HAP-1 (cell line): ENCODE measurements around the gene ST6GALNAC3.

Source experiments
- DNase-seq, 2 experiments: peaks; one replicate each; pipeline ENCODE4 v3.0.0-alpha.2; 2016 to 2020; ENCODE audit warnings: low spot score in 2 of 2
- H3K27me3 ChIP-seq: fragments of 250-450 bp; sonication (Bioruptor Pico); 2 replicates; pipeline ENCODE4 v1.5.1; 2020; ENCODE audit warnings: low read depth, mild to moderate bottlenecking, moderate library complexity
- H3K36me3 ChIP-seq: fragments of 250-450 bp; sonication (Bioruptor Pico); replicated peaks from 2 replicates; pipeline ENCODE4 v1.5.1; 2020; ENCODE audit warnings: mild to moderate bottlenecking
- H3K4me1 ChIP-seq: fragments of 250-450 bp; sonication (Bioruptor Pico); 2 replicates; pipeline ENCODE4 v1.5.1; 2020; ENCODE audit warnings: mild to moderate bottlenecking
- H3K4me3 ChIP-seq: fragments of 250-450 bp; sonication (Bioruptor Pico); 2 replicates; pipeline ENCODE4 v1.5.1; 2020; ENCODE audit warnings: mild to moderate bottlenecking, moderate library complexity
- H3K9me3 ChIP-seq: fragments of 250-450 bp; sonication (Bioruptor Pico); 2 replicates; pipeline ENCODE4 v1.5.1; 2020; ENCODE audit warnings: mild to moderate bottlenecking, moderate library complexity
- in situ Hi-C: fragments of 300-500 bp; cut with MboI; formaldehyde crosslinking; loops from 3 replicates; pipeline ENCODE4 v1.14.3; 2020; ENCODE audit warnings: low sequenced_read_pairs, inconsistent platforms, mixed read lengths

ST6GALNAC3 gene

DNA sequence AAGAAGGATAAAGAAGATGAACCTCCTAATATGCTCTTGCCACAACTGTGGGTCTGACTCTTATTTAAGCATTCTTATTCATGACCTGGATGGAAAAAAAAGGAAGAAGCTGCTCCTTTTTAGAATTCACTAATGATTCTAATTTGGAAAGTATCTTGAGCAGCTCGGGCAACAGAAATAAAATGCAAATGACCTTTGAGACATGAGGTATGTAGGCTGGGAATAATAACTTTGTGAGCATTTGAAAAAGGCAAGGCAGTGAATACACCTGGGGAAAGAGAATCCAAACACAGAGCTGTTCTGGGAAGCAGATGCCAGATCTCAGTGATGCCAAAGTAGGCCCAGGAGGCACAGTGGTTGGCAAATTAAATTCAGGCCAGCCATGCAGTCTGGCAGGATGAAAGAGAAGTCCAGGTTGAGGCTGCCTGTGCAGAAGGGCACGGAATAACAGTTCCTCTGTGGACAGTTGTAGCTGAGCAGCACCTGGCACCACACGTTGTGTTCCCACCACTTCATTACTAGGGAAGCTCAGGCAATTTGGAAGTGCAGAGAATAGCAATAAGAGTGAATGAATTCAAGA is 471.9 kb downstream of the ST6GALNAC3 start:
- DNase-seq, result no peak
- no peak overlapping the region for H3K4me3 ChIP-seq
- H3K36me3 ChIP-seq, result no peaks in the 10 kb centered on the region
- no peaks in the 10 kb centered on the region for H3K4me1 ChIP-seq
- H3K27me3 ChIP-seq, result no peaks in the 10 kb centered on the region
- H3K9me3 ChIP-seq, result no peaks in the 10 kb centered on the region
- in situ Hi-C loops, result no loop called here

DNA sequence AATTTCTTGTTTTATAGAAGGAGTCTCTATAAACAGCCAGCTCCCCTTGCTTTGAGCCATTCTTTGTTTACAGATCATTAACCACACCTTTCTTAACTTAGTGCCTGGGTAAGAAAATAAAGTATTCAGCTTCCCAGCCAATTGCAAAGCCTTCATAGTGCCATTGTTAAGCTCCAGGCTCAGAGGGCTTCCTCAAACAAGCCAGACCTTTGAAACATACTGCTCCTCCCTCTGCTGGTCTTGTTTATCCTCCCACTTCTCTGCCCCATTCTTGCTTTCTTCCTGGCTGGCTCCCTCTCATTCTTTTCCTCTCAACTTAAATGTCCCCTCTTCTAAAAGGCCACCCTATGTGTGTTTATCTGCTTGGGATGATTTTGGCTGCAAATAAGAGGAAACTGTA is 473.4 kb downstream of the ST6GALNAC3 start:
- H3K36me3 ChIP-seq, result no peaks in the 10 kb centered on the region
- no peaks in the 10 kb centered on the region for H3K4me1 ChIP-seq
- H3K9me3 ChIP-seq, result no peaks in the 10 kb centered on the region
- in situ Hi-C loops, result no loop called here
- H3K4me3 ChIP-seq, result no peak overlapping the region
- H3K27me3 ChIP-seq, result no peaks in the 10 kb centered on the region
- DNase-seq, result no peak

DNA sequence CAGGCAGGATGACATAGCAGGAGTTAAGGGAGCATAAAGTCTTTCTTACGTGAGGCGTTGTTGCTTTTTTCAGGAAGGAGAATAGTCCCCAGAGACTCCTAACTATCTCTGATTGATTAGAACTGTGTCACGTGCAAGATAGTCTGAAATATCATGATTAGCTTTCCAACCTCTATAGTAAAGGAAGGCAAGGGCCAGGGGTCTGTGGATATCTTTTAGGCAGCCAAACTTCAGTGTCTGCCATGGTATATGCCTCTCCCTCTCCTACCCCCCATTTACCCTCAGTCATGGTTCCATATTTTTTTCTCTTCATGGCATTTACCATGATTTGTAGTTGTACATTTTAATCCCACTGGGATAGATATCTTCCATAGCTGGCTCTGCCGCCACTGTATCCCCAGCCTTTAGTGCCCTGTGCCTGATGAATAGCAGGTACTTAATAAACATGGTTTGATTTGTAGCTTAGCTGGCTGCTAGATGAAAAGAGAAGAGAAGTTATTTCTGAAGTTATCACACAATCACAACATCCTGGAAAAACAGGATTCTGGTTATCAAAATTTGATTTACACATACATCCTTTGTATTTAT is 474.1 kb downstream of the ST6GALNAC3 start:
- DNase-seq, result no peak
- no peaks in the 10 kb centered on the region for H3K36me3 ChIP-seq
- no peaks in the 10 kb centered on the region for H3K27me3 ChIP-seq
- no peak overlapping the region for H3K4me3 ChIP-seq
- in situ Hi-C loops, result no loop called here
- no peaks in the 10 kb centered on the region for H3K4me1 ChIP-seq
- H3K9me3 ChIP-seq, result no peaks in the 10 kb centered on the region

DNA sequence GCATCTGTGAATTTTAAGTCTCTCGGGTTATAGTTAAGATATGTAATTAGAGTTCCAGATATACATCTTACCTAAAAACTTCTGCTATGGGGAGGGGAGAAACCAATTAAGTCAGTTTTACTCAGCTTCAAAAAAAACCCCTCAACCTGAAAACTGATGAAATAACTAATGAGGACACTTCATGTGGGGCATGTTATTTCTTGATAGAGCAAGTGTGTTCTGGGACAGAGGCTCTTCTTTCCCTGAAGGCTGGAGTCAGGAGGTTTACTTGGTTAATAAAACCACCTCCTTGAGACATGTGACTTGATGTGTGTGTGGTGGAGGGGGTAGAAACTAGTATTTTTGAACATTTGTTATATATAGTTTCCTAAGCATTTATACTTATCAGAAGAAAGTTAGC is 479.7 kb downstream of the ST6GALNAC3 start:
- in situ Hi-C loops, result no loop called here
- H3K4me3 ChIP-seq, result no peak overlapping the region
- no peaks in the 10 kb centered on the region for H3K9me3 ChIP-seq
- H3K27me3 ChIP-seq, result no peaks in the 10 kb centered on the region
- DNase-seq, result no peak
- H3K4me1 ChIP-seq, result no peaks in the 10 kb centered on the region
- no peaks in the 10 kb centered on the region for H3K36me3 ChIP-seq

DNA sequence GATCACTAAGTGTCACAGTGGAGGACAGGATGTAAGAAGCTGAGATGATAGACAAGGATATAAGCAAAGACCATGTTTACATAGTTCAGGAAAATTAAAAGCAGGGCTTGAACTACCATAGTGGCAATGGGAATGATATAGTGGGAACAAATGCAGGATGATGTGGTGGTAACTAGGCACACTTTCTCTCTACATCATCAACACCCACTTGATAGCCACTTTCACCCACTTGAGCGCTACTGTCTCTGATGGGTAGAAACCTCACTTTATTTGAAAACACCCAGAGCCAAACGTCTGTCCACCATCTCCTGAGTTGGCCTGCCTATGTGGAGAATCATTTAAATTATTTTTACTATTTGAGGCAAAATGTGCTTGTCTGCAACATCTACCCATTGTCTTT is 487.7 kb downstream of the ST6GALNAC3 start:
- no peaks in the 10 kb centered on the region for H3K4me1 ChIP-seq
- H3K9me3 ChIP-seq, result no peaks in the 10 kb centered on the region
- in situ Hi-C loops, result no loop called here
- H3K4me3 ChIP-seq, result no peak overlapping the region
- no peak for DNase-seq
- H3K36me3 ChIP-seq, result no peaks in the 10 kb centered on the region
- H3K27me3 ChIP-seq, result no peaks in the 10 kb centered on the region

DNA sequence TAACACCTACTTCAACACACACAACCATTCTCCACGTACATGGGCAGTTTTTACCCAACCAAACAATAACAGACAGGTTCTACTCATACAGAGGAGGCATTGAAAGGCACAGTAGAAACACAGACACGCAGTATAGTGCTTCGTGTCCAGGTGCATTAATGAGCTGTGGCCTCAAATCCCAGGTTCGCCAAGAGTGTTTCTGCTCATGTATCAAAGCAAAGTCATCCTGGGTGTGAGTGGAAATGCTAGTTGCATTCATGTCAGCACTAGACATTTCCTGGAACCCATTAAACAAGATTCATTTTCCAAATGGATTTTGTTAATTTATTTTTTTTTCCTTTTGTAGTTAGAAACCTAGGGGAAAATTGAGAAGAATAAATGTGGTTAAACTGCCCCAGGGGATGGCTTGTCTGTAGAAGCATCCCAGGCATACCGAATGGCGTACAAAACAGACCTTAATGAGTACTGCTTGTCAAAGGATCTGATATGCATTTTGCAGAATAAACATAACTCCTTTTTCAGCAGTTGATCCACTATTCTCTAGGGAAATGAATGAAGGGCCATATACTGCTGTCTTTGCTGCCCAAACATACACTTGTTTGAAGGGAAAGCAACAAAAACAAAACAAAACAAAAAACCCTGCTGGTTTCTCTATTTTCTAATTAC is 494.2 kb downstream of the ST6GALNAC3 start:
- Histone ChIP-seq H3K27me3 (no peaks in the 10 kb centered on the region), H3K9me3 (no peaks in the 10 kb centered on the region), H3K4me3 (no peak overlapping the region), H3K4me1 (no peaks in the 10 kb centered on the region), H3K36me3 (no peaks in the 10 kb centered on the region)
- in situ Hi-C loops, result no loop called here
- no peak for DNase-seq

DNA sequence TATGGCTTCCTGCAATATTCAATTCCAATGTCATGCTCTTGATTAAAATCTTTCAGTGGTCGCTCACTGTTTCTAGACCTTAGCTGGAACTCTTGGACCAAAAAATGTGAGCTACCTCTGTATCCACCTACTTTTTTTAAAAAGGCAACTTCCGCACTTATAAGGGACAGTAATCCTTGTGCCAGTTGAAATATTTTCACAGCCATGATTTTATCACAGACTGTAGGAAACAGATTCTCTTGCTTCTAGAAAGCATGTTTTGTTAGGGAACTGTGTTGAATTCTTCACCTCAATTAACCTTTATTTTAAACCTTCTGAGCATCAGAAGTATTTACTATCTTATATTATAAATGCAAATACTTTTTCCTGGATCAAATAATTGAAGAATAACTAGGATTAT is 496.7 kb downstream of the ST6GALNAC3 start:
- no peak for DNase-seq
- no peaks in the 10 kb centered on the region for H3K4me1 ChIP-seq

DNA sequence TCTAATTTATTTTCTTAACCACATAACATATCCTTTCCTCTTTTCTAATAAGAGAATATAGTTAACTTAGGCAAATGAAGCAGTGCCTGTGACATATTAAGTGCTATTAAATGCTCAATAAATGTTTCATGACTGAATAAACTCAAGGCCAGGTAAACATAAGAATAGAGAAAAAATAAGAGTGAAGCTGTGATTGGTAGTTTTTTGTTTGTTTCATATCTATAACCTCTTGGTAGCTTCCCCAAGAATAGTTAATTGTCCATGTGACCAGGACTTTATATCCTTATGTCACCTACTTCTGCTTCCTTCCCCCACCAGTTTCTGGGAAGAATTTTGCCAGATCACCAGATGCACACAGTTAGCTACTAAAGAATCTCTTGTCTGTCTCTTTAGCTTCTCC is 497.7 kb downstream of the ST6GALNAC3 start:
- in situ Hi-C loops, result no loop called here
- H3K9me3 ChIP-seq, result no peaks in the 10 kb centered on the region
- no peaks in the 10 kb centered on the region for H3K27me3 ChIP-seq
- H3K36me3 ChIP-seq, result no peaks in the 10 kb centered on the region
- H3K4me3 ChIP-seq, result no peak overlapping the region
- H3K4me1 ChIP-seq, result no peaks in the 10 kb centered on the region
- DNase-seq, result no peak

More for the DNA sequence above, 496.7 kb downstream of the ST6GALNAC3 start:
- H3K27me3 ChIP-seq, result no peaks in the 10 kb centered on the region
- in situ Hi-C loops, result no loop called here
- no peaks in the 10 kb centered on the region for H3K36me3 ChIP-seq
- no peaks in the 10 kb centered on the region for H3K9me3 ChIP-seq
- no peak overlapping the region for H3K4me3 ChIP-seq

DNA sequence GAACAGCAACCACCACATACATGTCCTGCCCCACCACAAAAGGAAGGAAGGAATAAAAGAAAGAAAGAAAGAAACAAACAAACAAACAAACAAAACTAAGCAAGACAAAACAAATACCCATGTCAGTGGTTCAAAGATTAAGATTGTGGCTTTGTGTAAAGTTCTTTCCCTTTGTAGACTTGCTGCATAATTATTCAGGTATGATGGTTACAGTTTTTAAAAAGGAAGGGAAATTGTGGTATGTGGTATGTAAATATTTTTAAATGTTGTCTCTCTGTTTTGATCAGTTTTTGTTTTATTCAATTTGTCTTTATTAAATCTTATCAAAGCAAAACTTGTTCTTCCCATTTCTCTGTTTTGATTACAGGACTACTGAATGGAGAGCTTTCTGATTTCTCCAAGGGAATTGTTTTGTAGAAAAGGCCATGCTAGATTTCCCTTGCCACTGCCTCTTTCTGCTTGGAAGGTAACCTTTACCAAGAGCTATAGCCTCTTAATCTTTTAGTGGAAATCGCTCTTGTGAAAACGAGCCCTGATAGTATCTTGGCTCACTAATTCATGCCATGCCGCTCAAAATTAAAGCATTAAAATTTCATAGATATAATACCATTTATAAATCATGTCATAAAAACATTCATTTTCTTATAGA is 502.5 kb downstream of the ST6GALNAC3 start:
- Histone ChIP-seq H3K27me3 (no peaks in the 10 kb centered on the region), H3K36me3 (no peaks in the 10 kb centered on the region), H3K4me3 (no peak overlapping the region), H3K4me1 (no peaks in the 10 kb centered on the region), H3K9me3 (no peaks in the 10 kb centered on the region)
- no peak for DNase-seq
- in situ Hi-C loops, result no loop called here

DNA sequence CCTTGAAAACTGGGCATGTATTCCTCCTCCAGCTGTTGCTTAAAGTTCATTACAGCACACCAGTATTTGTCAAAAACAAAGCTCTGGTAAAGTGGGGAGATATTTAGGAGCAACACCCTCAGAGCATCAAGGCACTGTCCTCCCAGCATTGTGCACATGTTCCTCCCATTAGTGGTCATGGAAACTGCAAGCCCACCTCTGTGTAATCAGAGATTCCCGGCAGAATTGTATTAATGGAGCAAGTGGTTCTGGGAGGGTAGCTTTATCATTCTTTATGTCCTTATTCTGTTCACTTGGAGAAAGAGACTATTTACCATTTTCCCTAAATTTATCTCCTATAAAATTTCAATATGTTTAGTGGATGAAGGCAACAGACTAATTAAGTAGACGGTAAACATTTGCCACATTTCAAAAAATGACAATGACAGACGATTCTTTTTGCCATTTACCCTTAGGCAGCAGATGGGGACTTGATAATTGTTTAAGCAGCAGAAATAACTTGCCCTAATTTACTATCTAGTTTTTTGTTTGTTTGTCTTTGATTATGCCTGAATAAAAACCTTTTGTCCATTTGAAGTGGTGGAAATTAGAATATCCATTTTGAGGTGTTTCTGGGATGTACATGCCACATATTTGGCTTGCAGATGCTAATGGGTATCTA is 503.1 kb downstream of the ST6GALNAC3 start:
- Histone ChIP-seq H3K36me3 (no peaks in the 10 kb centered on the region), H3K4me3 (no peak overlapping the region), H3K4me1 (no peaks in the 10 kb centered on the region), H3K9me3 (no peaks in the 10 kb centered on the region), H3K27me3 (no peaks in the 10 kb centered on the region; the same call in 1 of the 2 replicates)
- in situ Hi-C loops, result no loop called here
- no peak for DNase-seq

DNA sequence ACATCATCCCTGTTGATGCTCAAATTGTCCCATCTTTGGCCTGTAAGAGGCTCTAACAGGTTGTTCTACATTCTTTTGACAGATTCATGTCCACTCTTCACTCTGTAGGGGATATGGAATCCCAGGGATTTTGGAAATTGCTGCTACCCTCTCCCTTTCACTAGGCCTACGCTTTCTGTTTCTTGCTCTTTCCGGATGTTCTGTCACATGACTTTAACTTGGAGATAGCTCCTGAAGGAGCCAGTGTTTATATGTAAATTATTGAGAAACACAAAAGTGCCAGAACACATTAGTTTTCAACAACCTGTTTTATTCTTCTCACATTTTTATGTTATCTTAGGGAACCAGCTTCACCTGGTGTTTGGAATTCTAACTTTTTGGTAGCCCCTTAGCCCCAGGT is 505.7 kb downstream of the ST6GALNAC3 start:
- H3K36me3 ChIP-seq, result no peaks in the 10 kb centered on the region
- H3K4me1 ChIP-seq, result no peaks in the 10 kb centered on the region
- H3K9me3 ChIP-seq, result no peaks in the 10 kb centered on the region
- no peaks in the 10 kb centered on the region; the same call in 1 of the 2 replicates for H3K27me3 ChIP-seq
- no peak overlapping the region for H3K4me3 ChIP-seq
- in situ Hi-C loops, result no loop called here
- no peak for DNase-seq

DNA sequence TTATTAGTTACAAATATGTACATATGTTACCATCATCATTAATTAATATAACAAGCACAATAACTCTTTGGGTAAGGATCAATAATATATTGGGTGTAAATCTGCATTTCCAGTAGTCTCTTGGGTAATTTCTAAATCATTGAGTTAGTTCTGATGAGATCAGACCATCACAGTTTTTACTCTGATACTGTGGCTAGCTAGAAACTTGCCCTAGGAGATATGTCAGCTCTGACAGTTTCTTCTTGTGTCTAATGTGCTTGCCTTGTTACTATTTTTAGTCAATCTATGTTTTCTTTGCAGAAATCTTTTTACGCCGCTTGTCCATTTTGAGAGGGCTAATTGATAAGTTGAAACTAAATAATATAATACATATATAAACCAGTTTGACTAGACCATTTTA is 507.2 kb downstream of the ST6GALNAC3 start:
- in situ Hi-C loops, result no loop called here
- Histone ChIP-seq H3K4me3 (no peak overlapping the region), H3K9me3 (no peaks in the 10 kb centered on the region), H3K4me1 (no peaks in the 10 kb centered on the region), H3K27me3 (no peaks in the 10 kb centered on the region; the same call in 1 of the 2 replicates), H3K36me3 (no peaks in the 10 kb centered on the region)
- no peak for DNase-seq

DNA sequence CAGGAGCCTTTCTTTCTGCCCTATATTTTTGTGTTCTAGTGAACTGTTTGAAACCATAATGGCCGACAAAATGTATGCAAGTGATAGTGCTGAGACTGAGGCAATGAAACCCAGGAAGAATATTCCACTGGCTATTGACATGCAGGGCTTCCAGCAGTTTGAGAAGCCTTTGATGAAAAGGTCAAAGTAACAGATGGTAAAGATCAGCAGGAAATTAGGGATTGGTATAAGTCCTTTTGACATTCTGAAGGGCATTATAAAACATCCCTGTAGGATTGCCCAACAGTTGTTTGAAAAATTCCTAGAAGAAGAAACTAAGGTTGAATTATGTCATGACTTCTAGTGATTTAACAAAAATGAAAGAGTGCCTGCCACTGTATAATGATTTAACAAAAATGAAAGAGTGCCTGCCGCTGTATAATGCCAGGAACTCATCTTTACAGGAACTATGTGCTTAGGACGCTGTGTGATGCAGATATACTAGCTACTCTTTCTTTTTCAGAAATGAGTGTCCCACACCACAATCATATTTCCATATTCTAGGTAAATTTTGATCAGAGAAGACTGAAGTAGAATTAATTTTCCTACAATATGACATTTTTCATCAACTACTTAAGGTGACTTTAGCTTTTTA is 508.8 kb downstream of the ST6GALNAC3 start:
- Histone ChIP-seq H3K4me1 (no peaks in the 10 kb centered on the region), H3K9me3 (no peaks in the 10 kb centered on the region), H3K36me3 (no peaks in the 10 kb centered on the region), H3K27me3 (no peaks in the 10 kb centered on the region; the same call in 1 of the 2 replicates), H3K4me3 (no peak overlapping the region)
- no peak for DNase-seq
- in situ Hi-C loops, result no loop called here
